B cell (primary cell): ENCODE measurements around the gene KDELR3. TPM values are rescaled to one million over a fixed set of nuclear protein-coding genes. Genes with fewer than 3 reads are reported as not detected.

ENCODE experiments used
- ATAC-seq: fragments of 200-7000 bp; cut with Tn5 transposase; one replicate; pipeline ENCODE4 v1.10.0; 2021; ENCODE audit warnings: low read depth, mild to moderate bottlenecking, moderate number of reproducible peaks, moderate library complexity
- CTCF ChIA-PET: fragments of 350-600 bp; sonication (Branson Sonifier 250); formaldehyde crosslinking; loops from one replicate; lab custom pipeline; 2021; ENCODE audit warnings: antibody characterized with exemption, inconsistent platforms; lab: Charles Lee
- POLR2A ChIA-PET: fragments of 350-600 bp; sonication (Branson Sonifier 250); formaldehyde crosslinking; loops from one replicate; lab custom pipeline; 2021; ENCODE audit warnings: antibody characterized with exemption; lab: Charles Lee
- DNase-seq: peaks from one replicate; pipeline ENCODE4 v3.0.0; 2013
- H2AFZ ChIP-seq: 2 replicates; pipeline ENCODE4 v1.6.1; 2012; ENCODE audit warnings: mild to moderate bottlenecking, low read depth, low read length; ENCODE audit not compliant: insufficient read depth, poor library complexity, severe bottlenecking
- H3K27ac ChIP-seq, 2 donors: 1 replicate in 1 of 2; 2 replicates in 1 of 2; pipeline ENCODE4 v1.5.1; 2012 to 2013; ENCODE audit warnings: low read length in 2 of 2, mild to moderate bottlenecking in 2 of 2, moderate library complexity in 1 of 2
- H3K27me3 ChIP-seq, 4 experiments: fragments of 200-600 bp in 1 of 4; sonication (generic) in 1 of 4; replicated peaks in 1 of 4; 1 replicate in 2 of 4; 2 replicates in 2 of 4; pipeline versions ENCODE4 v1.6.1 to v1.7.0; 2013 to 2016; ENCODE audit warnings: low read length in 3 of 4, mild to moderate bottlenecking in 2 of 4, mixed read lengths in 1 of 4, moderate library complexity in 1 of 4; ENCODE audit not compliant: insufficient read depth in 4 of 4, control insufficient read depth in 3 of 4; ENCODE audit errors: control extremely low read depth in 1 of 4
- H3K36me3 ChIP-seq, 2 experiments: replicated peaks in 1 of 2; 1 replicate in 1 of 2; 2 replicates in 1 of 2; pipeline versions ENCODE4 v1.6.1 to v1.7.1; 2013; ENCODE audit warnings: low read length in 1 of 2; ENCODE audit not compliant: insufficient read depth in 2 of 2, control insufficient read depth in 1 of 2; ENCODE audit errors: control extremely low read depth in 1 of 2, extremely low read depth in 1 of 2
- H3K4me1 ChIP-seq, 2 donors: fragments of 200-600 bp in 1 of 2; sonication (generic) in 1 of 2; 1 replicate in 1 of 2; 2 replicates in 1 of 2; pipeline versions ENCODE4 v1.5.1 to v1.6.1; 2013 to 2017; ENCODE audit warnings: low read length in 2 of 2; ENCODE audit not compliant: control insufficient read depth in 2 of 2, insufficient read depth in 2 of 2
- H3K4me2 ChIP-seq: replicated peaks from 2 replicates; pipeline ENCODE3; 2012; ENCODE audit warnings: mild to moderate bottlenecking, low read depth, low read length; ENCODE audit not compliant: poor library complexity, severe bottlenecking
- H3K4me3 ChIP-seq, 5 experiments: fragments of 200-600 bp in 1 of 5; sonication (generic) in 1 of 5; 1 replicate in 3 of 5; 2 replicates in 2 of 5; pipeline versions ENCODE4 v1.5.1 to v1.7.0; 2011 to 2016; ENCODE audit warnings: low read length in 4 of 5, mild to moderate bottlenecking in 4 of 5, low read depth in 2 of 5, control low read depth in 1 of 5, moderate library complexity in 1 of 5; ENCODE audit not compliant: insufficient read depth in 1 of 5; ENCODE audit errors: control extremely low read depth in 1 of 5, extremely low read depth in 1 of 5
- H3K79me2 ChIP-seq: fragments of 200-600 bp; sonication (generic); one replicate; pipeline ENCODE4 v1.6.0; 2016; ENCODE audit warnings: low read length; ENCODE audit not compliant: control insufficient read depth, insufficient read depth
- H3K9ac ChIP-seq: fragments of 200-600 bp; sonication (generic); 2 replicates; pipeline ENCODE4 v1.6.1; 2017; ENCODE audit warnings: mild to moderate bottlenecking, low read length, moderate library complexity
- H3K9me3 ChIP-seq, 3 donors: one replicate each; pipeline versions ENCODE4 v1.6.1 to v1.7.1; 2013; ENCODE audit warnings: low read length in 2 of 3; ENCODE audit not compliant: control insufficient read depth in 2 of 3, insufficient read depth in 1 of 3; ENCODE audit errors: control extremely low read depth in 1 of 3
- H4K20me1 ChIP-seq: 2 replicates; pipeline ENCODE4 v1.6.0; 2012; ENCODE audit warnings: mild to moderate bottlenecking, low read length; ENCODE audit not compliant: insufficient read depth, control insufficient read depth, poor library complexity, severe bottlenecking
- H3K27ac Mint-ChIP-seq: one replicate; pipeline ENCODE4 v1.8.0; 2021; ENCODE audit warnings: mixed read lengths
- H3K27me3 Mint-ChIP-seq: one replicate; pipeline ENCODE4 v1.8.0; 2021; ENCODE audit warnings: mixed read lengths
- H3K4me1 Mint-ChIP-seq: one replicate; pipeline ENCODE4 v1.8.0; 2021; ENCODE audit warnings: mixed read lengths
- H3K4me3 Mint-ChIP-seq: one replicate; pipeline ENCODE4 v1.8.0; 2021; ENCODE audit warnings: mixed read lengths
- H3K9me3 Mint-ChIP-seq: one replicate; pipeline ENCODE4 v1.8.0; 2022; ENCODE audit warnings: mixed read lengths; ENCODE audit not compliant: insufficient read depth
- EZH2 ChIP-seq: IDR thresholded peaks from 2 replicates; pipeline ENCODE4 v1.6.1; 2012; ENCODE audit warnings: borderline replicate concordance, low read depth, mild to moderate bottlenecking, moderate library complexity, low read length; ENCODE audit not compliant: insufficient read depth, poor library complexity, severe bottlenecking
- WGBS: methylation state at CpG from one replicate; pipeline ENCODE4 v1.1.5; 2013; ENCODE audit warnings: missing lambda C conversion rate; ENCODE audit not compliant: insufficient coverage; 5-methylcytosine and 5-hydroxymethylcytosine counted together
- intact Hi-C: fragments of 100-400 bp; cut with micrococcal nuclease; formaldehyde crosslinking; loops from one replicate; pipeline ENCODE4 v1.10.0; 2022
- polyA plus RNA-seq: library from polyadenylated mRNA; depleted of rRNA; stranded (reverse); fragments of >200 nt; gene quantifications from 2 replicates; pipeline ENCODE4 v1.2.3, GENCODE V29; 2012
- total RNA-seq, 2 donors: library from RNA; stranded (reverse); fragments of 120-200 nt in 1 of 2; gene quantifications; 1 replicate in 1 of 2; 2 replicates in 1 of 2; pipeline versions ENCODE4 v1.2.3 to v1.2.4, GENCODE V29; 2013 to 2022
- TF ChIP-seq, protein P1 (sequence below): fragments of 200-600 bp; IDR thresholded peaks from one replicate; pipeline ENCODE4 v1.8.0; 2022; ENCODE audit warnings: antibody characterized with exemption, mild to moderate bottlenecking

The KDELR3 gene
- total and polyA plus RNA-seq, 2 donors (not counting 1 experiment from before 2014, with no cell fraction given), result not detected

DNA sequence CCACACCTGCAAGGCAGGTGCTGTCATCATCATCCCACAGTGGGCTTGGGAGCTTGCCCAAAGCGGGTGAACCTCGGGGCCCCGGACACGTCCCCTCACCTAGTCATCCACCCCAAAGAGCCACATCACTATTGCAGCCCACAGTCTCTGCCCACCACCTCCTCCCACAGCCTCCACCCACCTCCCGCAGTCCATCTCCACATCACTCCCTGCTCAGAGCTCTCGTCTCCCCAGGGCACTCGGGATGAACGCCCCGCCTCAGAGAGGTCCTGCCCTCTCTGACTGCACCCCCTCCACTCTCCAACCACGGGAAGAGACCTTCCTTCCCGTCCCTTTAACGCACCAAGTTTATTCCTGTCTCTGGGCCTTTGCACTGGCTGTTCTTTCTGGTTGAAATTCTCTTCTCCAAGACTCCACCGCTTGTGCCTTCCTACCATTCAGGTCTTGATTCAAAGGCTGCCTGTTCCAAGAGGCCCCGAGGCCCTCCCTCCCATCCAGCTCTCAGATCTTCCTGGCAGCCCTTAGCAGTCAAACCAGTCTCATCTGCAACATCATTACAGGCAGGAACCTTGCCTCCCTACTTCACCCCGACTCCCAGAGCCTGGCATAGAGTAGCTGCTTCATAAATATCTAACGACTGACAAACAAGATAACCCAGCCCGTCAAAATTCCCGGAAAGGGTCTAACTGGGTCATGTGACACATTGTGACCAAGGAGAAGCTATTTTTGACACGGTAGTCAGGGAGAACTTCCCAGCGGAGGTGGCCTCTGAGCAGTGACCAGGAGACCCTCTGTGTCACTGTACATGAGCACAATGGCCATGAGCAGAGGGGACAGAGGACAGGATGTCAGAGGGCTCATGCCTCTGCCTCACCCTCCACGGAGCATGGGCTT is 24.0 kb upstream of the KDELR3 start:
- DNase-seq, result no peak
- Mint-ChIP-seq H3K27ac (no peak overlapping the region), H3K4me1 (no peaks in the 10 kb centered on the region), H3K4me3 (no peak overlapping the region), H3K27me3 (peaks cover 27% of the 10 kb centered on the region), H3K9me3 (no peaks in the 10 kb centered on the region)
- H3K4me1 ChIP-seq, result no peaks in the 10 kb centered on the region
- H3K9ac ChIP-seq, result no peak overlapping the region
- ChIA-PET POLR2A (no interaction called here), CTCF (no interaction called here)
- no peaks in the 10 kb centered on the region for H3K79me2 ChIP-seq
- H4K20me1 ChIP-seq, result no peaks in the 10 kb centered on the region
- TF ChIP-seq, protein P1, sequence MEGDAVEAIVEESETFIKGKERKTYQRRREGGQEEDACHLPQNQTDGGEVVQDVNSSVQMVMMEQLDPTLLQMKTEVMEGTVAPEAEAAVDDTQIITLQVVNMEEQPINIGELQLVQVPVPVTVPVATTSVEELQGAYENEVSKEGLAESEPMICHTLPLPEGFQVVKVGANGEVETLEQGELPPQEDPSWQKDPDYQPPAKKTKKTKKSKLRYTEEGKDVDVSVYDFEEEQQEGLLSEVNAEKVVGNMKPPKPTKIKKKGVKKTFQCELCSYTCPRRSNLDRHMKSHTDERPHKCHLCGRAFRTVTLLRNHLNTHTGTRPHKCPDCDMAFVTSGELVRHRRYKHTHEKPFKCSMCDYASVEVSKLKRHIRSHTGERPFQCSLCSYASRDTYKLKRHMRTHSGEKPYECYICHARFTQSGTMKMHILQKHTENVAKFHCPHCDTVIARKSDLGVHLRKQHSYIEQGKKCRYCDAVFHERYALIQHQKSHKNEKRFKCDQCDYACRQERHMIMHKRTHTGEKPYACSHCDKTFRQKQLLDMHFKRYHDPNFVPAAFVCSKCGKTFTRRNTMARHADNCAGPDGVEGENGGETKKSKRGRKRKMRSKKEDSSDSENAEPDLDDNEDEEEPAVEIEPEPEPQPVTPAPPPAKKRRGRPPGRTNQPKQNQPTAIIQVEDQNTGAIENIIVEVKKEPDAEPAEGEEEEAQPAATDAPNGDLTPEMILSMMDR, result no peak
- no peak overlapping the region for H3K4me2 ChIP-seq
- WGBS, result 83% methylated on average over 19 of the region's 21 CpGs
- ATAC-seq, result no peak
- intact Hi-C loops, result no loop called here
- peaks cover 0 to 9% (median under 1%) of the 10 kb centered on the region in 4 experiments for H3K27me3 ChIP-seq
- H3K4me3 ChIP-seq, result no peak overlapping the region
- no peaks in the 10 kb centered on the region for H3K36me3 ChIP-seq
- H3K27ac ChIP-seq, result no peak overlapping the region
- H3K9me3 ChIP-seq, result no peaks in the 10 kb centered on the region
- no peak overlapping the region for H2AFZ ChIP-seq

DNA sequence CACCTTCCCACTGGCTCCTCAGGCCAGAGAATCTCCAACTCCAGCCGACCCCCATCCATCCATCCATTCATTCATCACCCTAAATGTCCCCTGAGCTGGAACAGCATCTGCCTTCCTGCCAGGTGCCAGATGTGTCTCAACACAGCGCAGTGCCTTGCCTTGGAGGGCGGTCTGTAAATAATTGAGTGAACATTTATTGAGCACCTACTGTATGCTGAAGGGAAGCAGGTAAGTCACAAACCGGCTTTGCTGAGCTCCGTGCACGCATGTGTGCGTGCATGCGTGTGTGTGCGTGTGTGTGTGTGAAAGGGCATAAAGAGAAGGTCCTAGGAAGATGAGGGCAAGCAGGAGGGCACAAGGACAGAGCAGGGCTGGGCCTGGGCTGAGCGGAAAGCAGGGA is 23.1 kb upstream of the KDELR3 start:
- intact Hi-C loops, result no loop called here
- ChIA-PET POLR2A (no interaction called here), CTCF (no interaction called here)
- Histone ChIP-seq H3K36me3 (no peaks in the 10 kb centered on the region), H3K4me3 (no peak overlapping the region), H3K27me3 (peaks cover 0 to 12% (median 3%) of the 10 kb centered on the region in 4 experiments), H3K4me1 (no peaks in the 10 kb centered on the region), H3K27ac (no peak overlapping the region), H3K4me2 (no peak overlapping the region), H3K79me2 (no peaks in the 10 kb centered on the region), H3K9me3 (no peaks in the 10 kb centered on the region), H2AFZ (no peak overlapping the region), H4K20me1 (no peaks in the 10 kb centered on the region), H3K9ac (no peak overlapping the region)
- WGBS, result 98% methylated on average over 8 of the region's 10 CpGs
- ATAC-seq (no peak), DNase-seq (no peak)
- Mint-ChIP-seq H3K27ac (no peak overlapping the region), H3K4me1 (no peaks in the 10 kb centered on the region), H3K27me3 (peaks cover 32% of the 10 kb centered on the region), H3K4me3 (no peak overlapping the region), H3K9me3 (no peaks in the 10 kb centered on the region)
- TF ChIP-seq, protein P1, result no peak
- no peak for TF ChIP-seq EZH2
